Dedifferentiated amniotic fluid mesenchymal stem cell (primary cell): ENCODE measurements around the gene OSBPL5.
A peak's percentile ranks its signal among the peaks of the same experiment; 100 is the strongest.

Source experiments
- DNase-seq: peaks from one replicate; pipeline ENCODE4 v3.0.0-alpha.2; 2016; ENCODE audit errors: extremely low spot score

OSBPL5 gene

DNA sequence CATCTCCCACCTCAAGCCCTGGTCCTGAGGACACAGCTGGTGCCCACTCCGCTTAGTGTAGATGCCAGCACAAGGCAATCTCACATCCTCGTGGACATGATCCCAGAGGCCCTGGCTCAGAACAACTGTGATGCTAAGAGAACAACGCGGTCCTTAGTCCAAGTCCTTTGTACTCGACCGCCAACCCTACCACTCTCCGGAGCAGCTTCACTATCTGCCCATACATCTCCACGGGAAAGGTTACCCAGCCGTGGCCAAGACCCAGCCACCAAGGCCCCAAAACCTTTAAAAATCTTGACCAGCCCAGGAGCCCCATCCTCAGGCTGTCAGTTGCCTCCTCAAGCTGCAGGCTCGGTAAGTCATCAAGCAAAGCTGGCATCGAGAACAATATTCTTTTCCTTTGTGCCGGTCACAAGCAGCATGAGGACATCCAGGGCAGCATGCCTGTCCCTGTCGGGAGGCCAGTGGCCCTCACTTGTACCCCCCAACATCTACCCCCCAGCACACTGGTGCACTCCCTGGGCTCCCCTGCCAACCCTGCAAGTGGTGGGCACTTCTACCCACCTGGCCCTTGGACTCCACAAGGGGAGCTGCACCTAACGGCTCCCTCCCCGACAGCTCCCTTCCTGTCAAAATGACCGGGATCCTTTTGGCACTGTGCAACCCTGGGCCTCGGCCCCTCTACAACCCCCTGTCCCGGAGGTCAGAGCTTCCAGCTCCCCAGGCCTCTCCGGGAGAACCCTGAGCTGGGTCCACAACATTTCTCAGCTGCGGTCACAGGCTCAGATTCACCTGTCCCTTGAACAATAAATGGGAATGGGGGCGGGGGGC, 2.5 kb downstream of the OSBPL5 start:
- no peak for DNase-seq

DNA sequence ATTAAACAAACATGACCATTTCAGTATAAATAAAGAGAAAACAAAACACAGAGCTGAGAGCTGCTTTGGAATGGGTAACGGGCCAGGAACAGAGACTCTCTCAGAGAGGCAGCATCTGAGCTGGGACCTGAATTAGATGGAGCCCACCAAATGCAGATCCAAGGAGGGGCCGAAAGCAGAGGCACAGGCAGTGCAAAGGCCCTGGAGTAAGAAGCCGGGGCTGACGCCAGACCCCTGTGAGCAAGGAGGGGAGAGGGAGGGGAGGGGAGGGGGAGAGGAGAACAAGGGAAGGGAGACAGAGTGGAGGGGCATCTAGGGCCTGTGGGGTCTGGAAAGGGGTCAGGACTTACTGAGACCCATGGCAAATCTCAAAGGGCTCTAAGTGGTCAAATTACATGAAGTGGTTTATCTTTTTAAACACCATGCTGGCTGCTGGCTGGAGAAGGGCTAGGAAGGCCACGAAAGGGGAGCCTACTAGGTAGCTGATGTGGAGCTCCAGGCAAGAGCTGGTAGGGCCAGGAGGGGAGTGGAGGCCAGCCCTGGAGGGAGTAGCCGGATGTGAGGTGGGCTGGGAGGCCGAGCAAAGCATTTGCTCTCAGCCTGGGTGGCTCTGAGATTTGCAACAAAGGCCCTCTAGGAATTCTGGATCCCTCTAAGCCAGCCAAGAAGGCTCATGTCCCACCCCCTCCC, 3.2 kb downstream of the OSBPL5 start:
- no peak for DNase-seq

DNA sequence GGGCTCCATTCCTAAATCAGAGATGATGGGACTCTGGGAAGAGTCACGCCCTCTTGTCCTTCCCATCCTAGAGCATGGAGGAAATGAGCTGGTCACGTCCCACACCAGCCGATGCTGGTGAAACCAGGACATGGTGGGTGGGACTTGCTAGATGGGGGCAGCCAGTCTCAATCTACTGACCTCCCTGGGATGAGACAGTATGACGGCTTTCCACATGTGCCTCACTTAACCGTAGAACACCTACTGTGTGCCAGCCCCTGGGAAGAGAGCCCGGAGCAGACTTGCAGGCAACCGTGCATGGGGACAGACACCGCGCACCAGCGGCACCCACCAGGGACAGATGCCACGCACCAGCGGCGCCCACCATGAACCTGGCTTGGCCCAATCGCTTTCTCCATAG, 3.8 kb downstream of the OSBPL5 start:
- DNase-seq: no peak

DNA sequence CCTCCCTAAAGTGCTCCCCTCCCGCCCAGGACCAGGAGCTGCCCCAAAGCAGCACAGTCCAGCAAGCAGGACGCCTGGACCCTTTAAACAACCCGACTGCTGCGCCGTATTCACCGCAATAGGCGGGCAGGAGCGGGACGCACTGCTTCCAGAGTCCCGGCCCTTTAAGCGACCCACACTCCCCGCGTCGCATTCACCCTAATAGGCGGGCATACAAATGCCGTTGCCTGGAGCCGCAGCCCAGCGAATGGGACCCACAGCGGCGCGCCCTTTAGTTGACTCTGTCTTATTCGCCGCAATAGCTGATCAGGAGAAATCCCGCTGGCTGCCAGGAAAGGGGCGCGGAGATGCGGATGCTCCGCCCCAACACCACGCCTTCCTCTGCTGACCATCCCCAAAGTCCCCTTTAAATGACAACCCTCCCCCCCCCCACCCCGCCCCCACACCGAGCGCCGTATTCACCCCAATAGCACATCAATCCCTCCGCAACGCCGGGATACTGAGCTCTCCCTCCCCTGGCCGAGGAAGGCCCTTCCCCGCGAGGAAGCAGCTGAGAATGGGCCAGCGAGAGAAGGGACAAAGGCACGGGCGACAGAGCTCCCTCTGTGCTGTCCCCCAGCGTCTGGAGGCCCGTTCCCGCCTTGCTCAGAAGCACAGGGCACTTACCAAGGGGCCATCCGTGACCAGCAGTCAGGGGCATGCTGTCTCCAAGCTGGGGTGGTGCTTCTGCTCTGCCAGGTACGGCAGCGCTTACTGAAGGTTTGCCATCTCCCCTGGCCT, 4.7 kb downstream of the OSBPL5 start:
- DNase-seq: peak; percentile 85

DNA sequence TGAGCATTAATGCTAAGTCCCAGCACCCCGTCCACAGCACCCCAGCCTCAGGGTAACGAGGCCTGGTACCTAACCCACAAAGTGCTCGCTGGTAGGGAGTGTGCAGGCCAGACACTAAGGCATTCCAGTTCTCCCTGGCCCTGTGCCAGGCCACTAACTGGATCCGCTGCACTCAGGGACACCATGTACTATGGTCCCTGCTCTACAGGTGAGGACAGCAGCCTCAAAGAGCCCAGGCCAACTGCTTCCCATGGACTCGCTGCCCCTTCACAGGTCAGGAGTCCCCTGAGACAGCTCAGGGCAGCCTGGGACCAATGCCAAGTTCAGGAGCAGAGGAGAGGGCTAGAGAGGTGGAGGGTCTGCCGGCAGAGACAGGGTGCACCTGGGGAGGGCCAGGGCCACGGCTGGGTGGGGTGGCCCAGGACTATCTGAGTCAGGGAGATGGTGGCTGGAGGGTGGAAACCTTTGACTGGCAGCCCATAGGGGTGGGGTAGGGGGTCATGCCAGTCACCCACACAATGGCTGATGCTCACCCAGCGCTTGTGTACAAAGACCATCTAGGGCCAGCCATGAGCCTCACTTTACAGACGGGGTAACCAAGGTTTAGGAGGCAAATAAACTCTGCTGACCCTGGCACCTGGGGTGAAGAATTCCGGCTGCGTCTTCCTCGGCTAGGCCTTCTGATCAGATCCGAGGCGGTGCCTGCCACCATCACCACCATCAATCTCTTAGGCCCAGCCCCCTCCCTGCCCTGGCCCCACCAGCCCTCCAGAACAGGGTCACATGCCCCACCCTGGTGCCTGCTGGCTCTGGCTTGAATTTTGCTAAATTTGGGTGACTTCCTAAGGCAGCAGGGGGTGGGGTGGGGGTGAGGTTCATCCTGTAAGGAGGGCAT, 5.6 kb downstream of the OSBPL5 start:
- no peak for DNase-seq

DNA sequence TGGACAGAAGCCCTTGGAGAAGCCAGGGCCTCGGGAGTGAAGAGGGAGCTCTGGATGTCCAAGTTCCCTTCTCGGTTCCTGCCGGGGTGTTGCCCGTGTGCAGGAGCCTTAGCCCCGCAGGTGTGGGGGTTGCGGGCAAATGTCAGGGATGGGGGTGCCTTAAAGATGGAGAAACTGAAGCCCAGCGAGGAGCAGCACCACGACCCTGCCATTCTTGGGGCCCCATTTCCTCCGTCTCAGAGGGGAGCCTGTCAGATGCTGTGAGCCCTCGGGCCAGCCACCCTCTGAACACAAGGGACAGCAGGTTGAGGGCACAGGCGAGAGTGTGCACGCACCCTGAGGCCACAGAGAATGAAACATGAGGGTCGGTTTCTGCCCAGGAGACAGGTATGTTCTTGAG, 6.3 kb downstream of the OSBPL5 start:
- no peak for DNase-seq

DNA sequence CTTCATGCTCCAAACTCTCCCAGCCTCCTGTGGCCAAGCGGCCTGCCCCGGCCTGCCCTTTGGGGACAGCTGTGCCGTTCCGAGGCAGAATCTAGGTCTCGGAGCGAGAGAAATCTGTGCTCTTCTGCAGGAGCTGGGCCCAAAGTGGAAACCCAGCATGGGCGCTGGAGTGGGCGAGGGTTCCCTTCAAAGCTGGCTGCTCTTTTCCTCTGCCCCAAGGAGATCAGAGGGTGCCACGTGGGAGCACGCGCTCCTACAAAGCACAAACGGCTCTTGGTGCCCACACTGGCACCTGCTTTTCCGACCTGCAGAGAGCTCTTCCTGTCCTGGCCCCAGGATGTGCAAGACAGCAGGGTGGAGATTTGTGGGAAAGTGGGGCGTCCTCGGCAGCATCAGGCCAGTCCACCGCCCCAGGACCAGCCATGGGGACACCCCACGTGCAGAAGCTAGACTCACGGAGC, 6.9 kb downstream of the OSBPL5 start:
- DNase-seq: no peak

DNA sequence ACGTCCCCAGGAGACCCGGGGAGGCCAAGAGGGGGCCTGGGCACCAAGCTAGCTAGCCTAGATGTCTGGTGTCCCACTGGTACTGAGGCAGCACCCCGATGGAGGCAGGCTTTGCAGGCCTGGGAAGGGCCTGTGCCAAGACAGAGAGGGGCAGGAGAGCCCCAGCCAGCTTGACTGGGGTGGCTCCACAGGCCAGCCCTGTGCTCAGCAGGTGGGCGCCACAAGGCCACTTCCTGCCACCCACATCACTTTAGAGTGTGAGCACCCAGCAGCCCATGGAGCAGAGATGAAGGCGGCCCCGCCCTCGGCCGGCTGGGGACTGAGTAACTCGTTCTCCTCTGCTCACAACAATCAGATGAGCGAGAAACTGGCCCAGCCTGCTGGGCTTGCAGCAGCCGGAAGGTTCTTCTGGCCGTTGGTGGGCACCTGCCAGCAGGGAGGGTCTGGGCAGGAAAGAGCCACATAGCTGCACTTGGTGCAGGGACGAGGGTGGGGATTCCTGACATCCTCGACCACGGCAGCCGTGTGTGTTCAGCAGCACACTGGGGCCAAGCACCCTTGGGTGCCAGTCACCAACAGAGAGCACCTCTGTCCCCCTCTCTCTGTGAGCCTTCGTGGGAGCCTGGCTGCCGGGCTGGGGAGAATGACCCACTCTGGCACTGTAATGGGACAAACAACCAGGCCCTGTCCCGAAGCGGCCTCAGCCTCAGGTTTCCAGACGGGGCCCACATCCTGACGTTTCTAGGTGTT, 7.6 kb downstream of the OSBPL5 start:
- DNase-seq: no peak

DNA sequence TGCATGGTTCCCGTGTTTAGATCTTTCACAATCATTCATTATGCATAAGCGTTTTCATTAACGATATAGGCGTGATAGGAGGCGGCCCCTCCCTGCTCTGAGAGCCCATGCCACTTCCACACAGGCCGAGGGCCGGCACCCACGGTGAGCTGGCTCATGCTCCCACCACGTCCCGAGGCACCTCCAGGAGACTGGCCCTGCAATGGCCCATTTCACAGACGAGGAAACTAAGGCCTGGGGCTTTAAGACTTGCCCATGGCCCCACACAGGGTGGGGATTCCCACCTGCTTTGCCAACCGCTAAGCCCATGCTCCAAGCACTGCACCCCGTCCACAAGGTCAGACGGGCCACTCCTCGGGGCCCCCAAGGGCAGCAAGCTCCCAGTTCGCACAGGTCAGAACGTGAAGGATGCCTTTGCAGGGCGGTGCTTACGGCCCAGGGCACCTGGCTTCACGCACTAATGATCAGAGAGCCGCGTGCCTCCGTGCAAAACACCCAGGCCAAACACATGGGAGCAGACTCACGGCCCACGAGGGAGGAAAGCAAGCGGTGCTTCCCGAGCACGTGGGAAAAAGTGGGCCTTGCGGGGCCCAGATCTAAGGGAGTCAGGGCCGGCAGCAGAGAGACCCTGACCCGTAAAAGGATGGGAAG, 8.3 kb downstream of the OSBPL5 start:
- DNase-seq: no peak

DNA sequence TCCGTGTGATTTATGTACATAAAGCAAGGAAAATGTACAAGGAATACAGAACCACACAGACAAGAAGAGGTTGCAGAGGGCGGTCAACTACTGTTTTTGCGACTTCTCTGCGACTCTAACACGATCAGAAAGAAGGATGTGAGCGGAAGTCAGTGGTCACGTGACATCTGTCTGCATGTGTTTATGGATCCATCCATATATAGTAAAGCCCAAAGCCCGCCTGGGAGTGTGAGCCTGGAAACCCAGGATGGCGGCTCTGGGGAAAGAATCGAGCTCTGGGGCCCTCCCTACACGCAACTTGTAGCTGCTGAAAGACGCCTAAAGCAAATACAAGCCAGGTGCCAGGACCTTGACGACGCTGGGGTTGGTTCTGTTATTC, 8.8 kb downstream of the OSBPL5 start:
- no peak for DNase-seq

DNA sequence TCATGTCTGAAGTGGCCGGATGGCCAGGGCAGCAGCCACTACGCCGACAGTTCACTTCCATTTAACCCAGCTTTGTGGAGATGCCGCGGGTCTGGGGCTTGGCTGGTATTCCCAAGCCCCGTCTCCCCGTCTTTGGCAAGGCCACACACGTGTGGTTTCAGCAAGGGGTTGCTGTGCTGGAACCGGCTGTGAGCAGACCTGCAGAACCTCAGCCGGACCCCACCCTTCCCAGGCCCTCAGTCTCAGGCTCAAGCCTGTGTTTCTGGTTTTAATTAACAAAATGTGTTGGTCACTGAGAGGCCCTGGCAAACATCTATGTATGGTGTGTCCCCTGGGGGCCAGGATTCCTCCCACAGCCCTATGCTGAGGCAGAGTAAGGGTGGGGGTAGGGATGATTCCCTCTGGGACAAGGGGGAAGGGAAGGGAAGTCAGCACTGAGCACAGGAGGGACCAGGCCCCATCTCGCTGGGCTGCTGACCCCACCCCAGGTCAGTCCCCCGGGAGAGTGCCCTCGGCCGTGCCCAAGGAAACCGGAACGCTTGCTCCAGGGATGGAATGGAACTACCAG, 9.3 kb downstream of the OSBPL5 start:
- no peak for DNase-seq

DNA sequence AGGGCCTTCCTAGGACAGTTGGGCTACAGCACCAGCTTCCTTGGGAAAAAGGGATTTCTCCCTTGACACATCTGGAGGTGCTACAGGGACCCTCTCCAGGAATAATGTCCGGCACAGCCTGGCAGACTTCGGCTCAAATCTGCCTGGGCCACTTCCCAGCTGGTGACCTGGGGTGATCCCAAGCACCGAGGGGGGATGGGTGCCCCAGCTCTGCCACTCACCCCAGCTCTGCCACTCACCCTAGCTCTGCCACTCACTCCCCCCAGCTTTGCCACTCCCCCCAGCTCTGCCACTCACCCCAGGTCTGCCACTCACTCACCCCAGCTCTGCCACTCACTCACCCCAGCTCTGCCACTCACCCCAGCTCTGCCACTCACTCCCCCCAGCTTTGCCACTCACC, 9.9 kb downstream of the OSBPL5 start:
- no peak for DNase-seq

DNA sequence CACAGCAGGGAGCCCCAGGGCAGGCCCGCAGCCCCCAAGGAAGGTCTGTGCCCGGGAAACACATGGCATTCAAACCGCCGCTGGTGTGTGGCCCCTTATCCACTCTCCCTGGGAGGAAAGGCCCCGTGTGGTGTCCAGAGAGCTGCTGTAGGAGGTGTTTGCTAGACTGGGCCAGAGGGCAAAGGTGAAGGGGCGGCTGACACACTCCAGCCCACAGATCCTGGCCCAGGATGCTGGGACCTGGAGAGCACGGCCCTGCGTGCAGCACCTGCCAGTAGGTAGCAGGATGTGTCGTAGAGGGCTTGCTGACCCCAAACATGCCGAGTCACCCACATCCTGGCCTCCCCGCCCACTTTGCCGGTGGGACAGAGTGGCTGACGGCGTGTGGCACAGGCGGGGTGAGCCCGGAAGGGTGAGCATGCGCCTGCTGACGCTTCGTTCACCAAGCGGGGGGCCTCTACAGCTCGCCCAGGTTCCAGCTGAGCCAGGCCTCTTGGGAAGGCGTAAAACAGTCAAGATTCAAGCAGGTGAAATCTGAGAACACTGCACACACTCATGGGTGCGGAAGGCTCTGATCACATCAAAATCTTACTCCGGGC, 11.0 kb downstream of the OSBPL5 start:
- no peak for DNase-seq

DNA sequence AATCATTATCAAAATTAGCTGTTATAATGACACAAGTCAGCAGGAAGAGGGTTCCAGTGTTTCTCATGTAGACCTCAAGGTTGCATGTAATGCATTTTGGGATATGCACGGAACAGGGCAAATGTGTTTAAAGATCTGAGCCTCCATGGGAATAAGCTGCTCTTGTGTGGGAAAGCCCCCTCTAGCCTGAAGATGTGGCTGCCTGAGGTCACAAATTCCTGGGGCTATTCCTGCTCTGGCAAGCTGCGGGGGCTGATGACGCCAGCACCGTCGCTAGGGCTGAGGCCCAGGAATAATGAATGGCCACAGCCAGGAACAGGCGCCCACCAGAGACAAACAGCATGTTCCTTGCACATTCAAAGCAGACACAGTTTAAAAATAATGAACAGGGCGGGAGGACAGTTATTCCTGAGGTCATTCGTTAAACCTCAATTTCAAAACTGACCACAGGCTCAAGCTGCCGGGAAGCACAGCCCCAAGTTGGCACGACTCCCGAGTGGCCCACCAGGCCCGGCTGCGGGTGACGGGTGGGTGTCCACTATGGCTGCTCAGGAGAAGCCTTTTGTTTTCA, 11.7 kb downstream of the OSBPL5 start:
- DNase-seq: no peak

DNA sequence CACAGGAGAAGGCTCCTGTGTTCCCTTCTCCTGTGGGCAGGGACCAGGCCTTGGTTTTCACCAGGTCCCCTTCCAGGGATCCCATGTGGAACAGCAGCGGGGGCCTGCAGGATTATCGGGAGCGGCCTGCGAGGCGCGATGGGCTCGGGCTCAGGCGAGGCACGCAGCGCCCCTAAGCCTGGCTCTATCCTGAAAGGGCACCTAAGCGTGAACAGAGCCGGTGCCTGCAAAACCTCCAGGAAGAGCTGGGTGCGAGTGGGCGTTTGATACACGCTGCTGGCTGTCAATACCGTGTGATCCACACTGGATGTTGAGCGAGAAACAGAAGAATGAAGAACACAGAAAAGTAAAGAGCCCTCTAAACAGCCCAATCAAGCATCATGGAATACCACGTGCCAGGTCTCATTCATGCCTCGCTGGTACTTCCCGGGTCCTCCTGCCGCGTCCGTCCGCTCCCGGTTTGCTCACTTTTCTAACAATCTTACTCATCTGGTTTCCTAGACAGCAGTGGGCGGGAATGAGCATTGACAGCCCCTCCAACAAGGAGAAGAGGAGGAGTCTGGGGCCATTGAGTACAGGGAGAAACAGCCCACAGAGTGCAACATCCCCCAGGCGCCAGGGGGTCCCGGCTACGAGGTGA, 12.5 kb downstream of the OSBPL5 start:
- DNase-seq: no peak

DNA sequence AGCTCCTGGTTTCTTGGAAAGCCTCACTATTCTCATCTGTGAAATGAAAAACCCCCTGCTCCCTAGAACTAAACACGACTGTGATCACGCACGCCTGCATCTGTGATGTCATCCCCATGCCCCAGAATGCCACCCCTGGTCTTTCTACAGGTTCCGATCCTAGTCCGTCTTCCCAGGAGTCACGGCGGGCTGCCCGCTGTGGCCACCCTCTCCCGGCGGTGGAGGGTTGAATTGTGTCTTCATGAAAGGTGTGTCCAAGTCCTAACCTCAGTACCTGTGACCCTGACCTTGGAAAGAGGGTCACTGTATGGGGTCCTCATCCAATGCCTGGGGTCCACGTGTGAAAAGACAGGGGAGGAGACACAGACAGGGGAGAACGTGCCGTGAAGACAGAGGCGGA, 14.4 kb downstream of the OSBPL5 start:
- DNase-seq: no peak

DNA sequence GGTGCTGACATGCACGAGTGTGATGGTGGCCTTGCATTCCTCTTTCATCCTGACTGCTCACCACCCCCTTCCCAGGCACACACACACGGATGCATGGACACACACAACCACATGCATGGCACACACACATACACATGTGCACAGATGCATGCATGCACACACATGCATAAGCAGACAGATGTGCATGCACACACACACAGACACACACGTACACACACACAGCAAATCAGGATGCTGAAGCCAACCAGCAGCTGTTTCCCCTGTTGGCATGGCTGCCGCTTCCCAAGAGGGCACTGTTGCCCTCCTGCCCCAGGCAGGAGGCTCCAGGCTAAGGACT, 15.3 kb downstream of the OSBPL5 start:
- no peak for DNase-seq

DNA sequence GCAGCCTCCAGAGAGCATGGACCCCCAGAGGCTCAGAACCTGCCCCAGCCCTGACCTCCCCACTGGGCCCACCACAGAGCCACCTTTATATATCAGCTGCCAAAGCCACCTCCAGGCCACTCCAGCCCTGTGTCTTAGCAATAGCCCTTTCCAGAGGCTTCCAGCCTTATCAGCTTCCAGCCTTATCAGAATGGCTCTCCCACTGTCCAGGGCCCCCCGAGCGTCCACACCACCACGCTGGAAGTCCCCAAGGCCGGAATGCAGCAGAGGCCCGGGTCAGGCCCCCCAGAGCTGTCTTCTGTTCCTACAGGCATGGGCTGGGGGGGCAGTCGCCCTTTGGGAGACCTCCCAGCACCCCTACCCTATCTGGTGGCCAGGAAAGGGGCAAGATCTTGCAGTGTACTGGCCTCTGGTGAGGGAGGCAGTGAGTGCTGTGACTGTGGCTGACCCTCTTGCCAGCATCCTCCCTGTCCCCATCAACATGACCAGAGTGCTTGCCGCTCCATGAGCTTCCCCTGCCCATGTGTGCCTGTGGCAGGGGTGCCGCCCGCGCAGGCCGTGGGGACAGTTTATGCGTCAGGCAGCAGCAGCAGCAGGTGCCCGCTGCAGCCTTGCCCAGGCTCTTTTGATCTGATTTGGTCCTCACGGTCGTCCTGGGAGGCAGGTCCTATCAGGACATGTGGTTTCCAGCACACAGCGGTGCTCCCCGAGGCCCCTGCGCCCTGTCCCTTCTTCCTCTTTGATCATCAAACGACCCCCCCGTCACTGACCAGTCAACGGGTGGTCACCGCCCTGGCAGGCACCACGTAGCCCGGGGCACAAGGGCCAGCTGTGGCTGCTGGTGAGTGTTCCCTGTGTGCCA, 15.9 kb downstream of the OSBPL5 start:
- DNase-seq: no peak
